Measurements from ENCODE around the gene SCML1.

Gene SCML1

GRCh38 chrX:17740137-17741122, 3.1 kb downstream of the SCML1 start:
- no peak for DNase-seq (ENCODE audit: low spot score)

GRCh38 chrX:17741123-17741511, 3.8 kb downstream of the SCML1 start:
- Histone ChIP-seq H2AFZ (ENCODE audit: low read length) (no peak overlapping the region), H2BK12ac (ENCODE audit: low read length) (no peak overlapping the region), H3K4me2 (ENCODE audit: insufficient read depth, low read length, poor library complexity, severe bottlenecking) (no peak overlapping the region), H3K14ac (ENCODE audit: low read length) (no peak overlapping the region), H2AK5ac (ENCODE audit: low read depth, low read length) (no peak overlapping the region), H2BK5ac (ENCODE audit: low read length) (no peak overlapping the region), H3K4me3 (ENCODE audit: low read length in 2 of 2) (no peak overlapping the region), H2BK120ac (ENCODE audit: low read depth, low read length) (no peak overlapping the region), H3K4me1 (ENCODE audit: control insufficient read depth in 2 of 2, insufficient read depth in 1 of 2, low read depth in 1 of 2, low read length in 2 of 2) (peaks cover 3 to 6% of the 10 kb centered on the region in 2 donors), H3K4ac (ENCODE audit: low read length) (no peak overlapping the region), H3K27me3 (ENCODE audit: control insufficient read depth in 3 of 3, insufficient read depth in 3 of 3, low read depth in 1 of 3, low read length in 3 of 3) (no peaks in the 10 kb centered on the region), H3K23ac (ENCODE audit: low read depth, low read length, poor library complexity) (no peak overlapping the region), H3K9me3 (replicated peaks in 1 of 2; ENCODE audit: control insufficient read depth in 2 of 2, insufficient read depth in 1 of 2, low read depth in 1 of 2, low read length in 2 of 2) (no peaks in the 10 kb centered on the region), H3K79me1 (ENCODE audit: low read depth, low read length) (peaks cover 2% of the 10 kb centered on the region), H3K36me3 (replicated peaks in 1 of 2; ENCODE audit: control insufficient read depth in 2 of 2, insufficient read depth in 2 of 2, low read length in 2 of 2) (no peaks in the 10 kb centered on the region), H4K8ac (ENCODE audit: low read depth, low read length) (no peak overlapping the region), H3K27ac (replicated peaks; ENCODE audit: low read length) (no peak overlapping the region), H4K91ac (ENCODE audit: low read depth, low read length, poor library complexity) (no peak overlapping the region), H2BK15ac (ENCODE audit: low read length) (no peak overlapping the region), H3K18ac (ENCODE audit: low read length) (no peak overlapping the region), H3K9ac (ENCODE audit: low read depth, low read length, poor library complexity) (no peak overlapping the region)
- peak; percentile 11 for DNase-seq (ENCODE audit: low spot score)
- WGBS, 2 donors (ENCODE audit: extremely low coverage in 2 of 2, insufficient read length in 2 of 2, insufficient replicate concordance in 1 of 2): no CpG with 5 or more reads among the region's 9 CpGs

More at GRCh38 chrX:17740137-17741122, 3.1 kb downstream of the SCML1 start:
- no peak overlapping the region for H2BK5ac ChIP-seq (ENCODE audit: low read length)
- no peak overlapping the region for H4K8ac ChIP-seq (ENCODE audit: low read depth, low read length)
- no peak overlapping the region for H3K14ac ChIP-seq (ENCODE audit: low read length)
- no peak overlapping the region for H2BK12ac ChIP-seq (ENCODE audit: low read length)
- no peaks in the 10 kb centered on the region for H3K36me3 ChIP-seq (replicated peaks in 1 of 2; ENCODE audit: control insufficient read depth in 2 of 2, insufficient read depth in 2 of 2, low read length in 2 of 2)
- no peak overlapping the region for H3K23ac ChIP-seq (ENCODE audit: low read depth, low read length, poor library complexity)
- no peaks in the 10 kb centered on the region for H3K9me3 ChIP-seq (replicated peaks in 1 of 2; ENCODE audit: control insufficient read depth in 2 of 2, insufficient read depth in 1 of 2, low read depth in 1 of 2, low read length in 2 of 2)
- no peak overlapping the region for H2AFZ ChIP-seq (ENCODE audit: low read length)
- H3K79me1 ChIP-seq (ENCODE audit: low read depth, low read length): peaks cover 2% of the 10 kb centered on the region
- H3K27me3 ChIP-seq (ENCODE audit: control insufficient read depth in 3 of 3, insufficient read depth in 3 of 3, low read depth in 1 of 3, low read length in 3 of 3): no peaks in the 10 kb centered on the region
- H2BK120ac ChIP-seq (ENCODE audit: low read depth, low read length): no peak overlapping the region
- no peak overlapping the region for H3K4ac ChIP-seq (ENCODE audit: low read length)
- no peak overlapping the region for H2BK15ac ChIP-seq (ENCODE audit: low read length)
- H3K4me3 ChIP-seq (ENCODE audit: low read length in 2 of 2): no peak overlapping the region
- H3K18ac ChIP-seq (ENCODE audit: low read length): no peak overlapping the region
- H3K27ac ChIP-seq (replicated peaks; ENCODE audit: low read length): no peak overlapping the region
- no peak overlapping the region for H2AK5ac ChIP-seq (ENCODE audit: low read depth, low read length)
- no peak overlapping the region for H3K4me2 ChIP-seq (ENCODE audit: insufficient read depth, low read length, poor library complexity, severe bottlenecking)
- no peak overlapping the region for H4K91ac ChIP-seq (ENCODE audit: low read depth, low read length, poor library complexity)
- H3K4me1 ChIP-seq (ENCODE audit: control insufficient read depth in 2 of 2, insufficient read depth in 1 of 2, low read depth in 1 of 2, low read length in 2 of 2): peaks cover 3 to 6% of the 10 kb centered on the region in 2 donors
- H3K9ac ChIP-seq (ENCODE audit: low read depth, low read length, poor library complexity): no peak overlapping the region
- no CpG with 5 or more reads among the region's 11 CpGs for WGBS, 2 donors (ENCODE audit: extremely low coverage in 2 of 2, insufficient read length in 2 of 2, insufficient replicate concordance in 1 of 2)

GRCh38 chrX:17743913-17744312, 6.6 kb downstream of the SCML1 start:
- no peak overlapping the region for H4K91ac ChIP-seq (ENCODE audit: low read depth, low read length, poor library complexity)
- DNase-seq (ENCODE audit: low spot score): no peak
- H3K36me3 ChIP-seq (replicated peaks in 1 of 2; ENCODE audit: control insufficient read depth in 2 of 2, insufficient read depth in 2 of 2, low read length in 2 of 2): no peaks in the 10 kb centered on the region
- H2BK12ac ChIP-seq (ENCODE audit: low read length): no peak overlapping the region
- H3K9ac ChIP-seq (ENCODE audit: low read depth, low read length, poor library complexity): no peak overlapping the region
- no peak overlapping the region for H2BK5ac ChIP-seq (ENCODE audit: low read length)
- no peak overlapping the region for H3K4me2 ChIP-seq (ENCODE audit: insufficient read depth, low read length, poor library complexity, severe bottlenecking)
- H2BK15ac ChIP-seq (ENCODE audit: low read length): no peak overlapping the region
- no peak overlapping the region for H2BK120ac ChIP-seq (ENCODE audit: low read depth, low read length)
- no peak overlapping the region for H3K14ac ChIP-seq (ENCODE audit: low read length)
- no peak overlapping the region for H3K4me3 ChIP-seq (ENCODE audit: low read length in 2 of 2)
- no peaks in the 10 kb centered on the region for H3K79me1 ChIP-seq (ENCODE audit: low read depth, low read length)
- H3K4me1 ChIP-seq (ENCODE audit: control insufficient read depth in 2 of 2, insufficient read depth in 1 of 2, low read depth in 1 of 2, low read length in 2 of 2): peaks cover 2 to 3% of the 10 kb centered on the region in 2 donors
- H2AK5ac ChIP-seq (ENCODE audit: low read depth, low read length): no peak overlapping the region
- WGBS, 2 donors (ENCODE audit: extremely low coverage in 2 of 2, insufficient read length in 2 of 2, insufficient replicate concordance in 1 of 2): no CpG with 5 or more reads among the region's 2 CpGs
- H3K23ac ChIP-seq (ENCODE audit: low read depth, low read length, poor library complexity): no peak overlapping the region
- H3K4ac ChIP-seq (ENCODE audit: low read length): no peak overlapping the region
- no peaks in the 10 kb centered on the region for H3K27me3 ChIP-seq (ENCODE audit: control insufficient read depth in 3 of 3, insufficient read depth in 3 of 3, low read depth in 1 of 3, low read length in 3 of 3)
- no peak overlapping the region for H2AFZ ChIP-seq (ENCODE audit: low read length)
- no peak overlapping the region for H4K8ac ChIP-seq (ENCODE audit: low read depth, low read length)
- H3K27ac ChIP-seq (replicated peaks; ENCODE audit: low read length): no peak overlapping the region
- H3K9me3 ChIP-seq (replicated peaks in 1 of 2; ENCODE audit: control insufficient read depth in 2 of 2, insufficient read depth in 1 of 2, low read depth in 1 of 2, low read length in 2 of 2): no peaks in the 10 kb centered on the region
- H3K18ac ChIP-seq (ENCODE audit: low read length): no peak overlapping the region

GRCh38 chrX:17744896-17745523, 7.7 kb downstream of the SCML1 start:
- Histone ChIP-seq H3K4me2 (ENCODE audit: insufficient read depth, low read length, poor library complexity, severe bottlenecking) (no peak overlapping the region), H3K4me1 (ENCODE audit: control insufficient read depth in 2 of 2, insufficient read depth in 1 of 2, low read depth in 1 of 2, low read length in 2 of 2) (peaks cover 2 to 3% of the 10 kb centered on the region in 2 donors), H3K36me3 (replicated peaks in 1 of 2; ENCODE audit: control insufficient read depth in 2 of 2, insufficient read depth in 2 of 2, low read length in 2 of 2) (peaks cover 0 to 7% of the 10 kb centered on the region in 2 donors), H3K4me3 (ENCODE audit: low read length in 2 of 2) (no peak overlapping the region), H3K14ac (ENCODE audit: low read length) (no peak overlapping the region), H2BK15ac (ENCODE audit: low read length) (no peak overlapping the region), H3K4ac (ENCODE audit: low read length) (no peak overlapping the region), H3K9me3 (replicated peaks in 1 of 2; ENCODE audit: control insufficient read depth in 2 of 2, insufficient read depth in 1 of 2, low read depth in 1 of 2, low read length in 2 of 2) (no peaks in the 10 kb centered on the region), H2BK120ac (ENCODE audit: low read depth, low read length) (no peak overlapping the region), H2AK5ac (ENCODE audit: low read depth, low read length) (no peak overlapping the region), H3K18ac (ENCODE audit: low read length) (no peak overlapping the region), H2BK5ac (ENCODE audit: low read length) (no peak overlapping the region), H3K9ac (ENCODE audit: low read depth, low read length, poor library complexity) (no peak overlapping the region), H2AFZ (ENCODE audit: low read length) (no peak overlapping the region), H2BK12ac (ENCODE audit: low read length) (no peak overlapping the region), H3K27ac (replicated peaks; ENCODE audit: low read length) (no peak overlapping the region), H3K23ac (ENCODE audit: low read depth, low read length, poor library complexity) (no peak overlapping the region), H4K91ac (ENCODE audit: low read depth, low read length, poor library complexity) (no peak overlapping the region), H3K27me3 (ENCODE audit: control insufficient read depth in 3 of 3, insufficient read depth in 3 of 3, low read depth in 1 of 3, low read length in 3 of 3) (no peaks in the 10 kb centered on the region), H3K79me1 (ENCODE audit: low read depth, low read length) (no peaks in the 10 kb centered on the region), H4K8ac (ENCODE audit: low read depth, low read length) (no peak overlapping the region)
- WGBS, 2 donors (ENCODE audit: extremely low coverage in 2 of 2, insufficient read length in 2 of 2, insufficient replicate concordance in 1 of 2): no CpG with 5 or more reads among the region's 2 CpGs
- DNase-seq (ENCODE audit: low spot score): no peak
